Hematopoietic multipotent progenitor cell treated with erythropoietin and hydrocortisone succinate and interleukin-3 and kit ligand, for 15 days (in vitro differentiated cells): Measurements from ENCODE around the gene AOPEP.

Experiments
- DNase-seq: peaks from one replicate; pipeline ENCODE4 v3.0.0-alpha.2; 2015; ENCODE audit warnings: low spot score

AOPEP gene

DNA sequence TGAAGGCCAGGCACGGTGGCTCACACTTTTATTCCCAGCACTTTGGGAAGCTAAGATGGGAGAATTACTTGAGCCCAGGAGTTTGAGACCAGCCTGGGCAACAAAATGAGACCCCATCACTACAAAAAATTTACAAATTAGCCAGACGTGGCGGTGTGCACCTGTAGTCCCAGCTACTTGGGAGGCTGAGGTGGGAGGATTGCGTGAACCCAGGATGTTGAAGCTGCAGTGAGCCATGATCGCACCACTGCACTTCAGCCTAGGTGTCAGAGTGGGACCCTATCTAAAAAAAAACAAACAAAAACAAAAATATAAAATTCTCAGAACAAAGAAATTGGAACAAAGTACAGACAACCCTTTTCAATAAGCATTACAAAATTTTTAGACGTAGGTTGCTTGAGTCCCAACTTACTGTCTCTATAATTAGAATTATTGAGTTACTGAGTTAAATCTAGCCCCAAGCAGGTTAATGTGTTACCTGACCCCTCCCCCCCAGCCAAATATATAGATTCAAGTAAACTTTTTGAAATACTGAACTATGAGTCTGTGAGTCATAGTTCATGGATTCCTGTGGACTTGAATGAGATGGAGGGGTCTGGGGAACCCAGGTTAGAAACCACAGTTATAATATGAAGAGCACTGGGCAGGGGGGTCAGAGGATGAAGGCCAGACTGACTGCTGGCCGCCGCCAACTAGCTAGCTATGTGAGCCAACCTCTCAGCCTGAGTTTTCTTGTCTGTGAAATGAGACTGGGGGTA is 173.1 kb downstream of the AOPEP start:
- DNase-seq, result no peak

DNA sequence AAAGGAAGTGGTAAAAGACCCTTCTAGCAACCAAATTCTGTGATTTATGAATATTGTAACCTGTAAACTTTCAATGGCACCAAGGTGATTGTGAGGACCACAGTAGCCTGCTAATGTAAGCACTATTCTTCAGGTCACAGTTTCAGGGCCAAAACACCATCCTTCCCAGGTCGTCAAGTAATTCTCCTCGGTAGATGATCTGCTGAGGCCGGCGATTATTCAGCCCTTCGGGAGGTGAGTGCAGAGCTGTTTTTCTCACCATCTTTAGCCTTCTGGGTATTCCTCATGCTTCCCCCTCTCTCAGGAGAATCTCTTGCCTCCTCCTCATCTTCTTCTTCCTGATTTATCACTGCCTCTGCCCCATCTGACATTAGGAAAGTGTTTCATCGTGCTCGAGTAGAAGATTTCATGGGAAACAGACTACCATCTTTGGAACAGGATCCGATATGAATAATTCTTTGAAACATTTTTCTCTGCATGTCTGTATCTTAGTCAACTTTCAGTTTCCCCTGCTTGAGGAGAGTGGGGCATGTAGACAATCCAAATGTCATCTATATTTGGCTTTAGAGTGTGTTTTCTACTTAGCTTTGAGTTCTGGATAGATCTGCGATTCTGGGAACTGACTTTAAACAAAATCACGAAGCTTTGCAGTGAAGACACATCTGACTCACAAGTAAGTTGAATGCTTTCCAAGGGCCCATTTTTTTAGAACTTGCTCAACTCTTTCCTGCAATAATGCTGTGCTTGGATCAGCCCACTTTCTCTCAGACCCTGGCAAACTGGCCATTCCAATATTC is 173.9 kb downstream of the AOPEP start:
- no peak for DNase-seq

DNA sequence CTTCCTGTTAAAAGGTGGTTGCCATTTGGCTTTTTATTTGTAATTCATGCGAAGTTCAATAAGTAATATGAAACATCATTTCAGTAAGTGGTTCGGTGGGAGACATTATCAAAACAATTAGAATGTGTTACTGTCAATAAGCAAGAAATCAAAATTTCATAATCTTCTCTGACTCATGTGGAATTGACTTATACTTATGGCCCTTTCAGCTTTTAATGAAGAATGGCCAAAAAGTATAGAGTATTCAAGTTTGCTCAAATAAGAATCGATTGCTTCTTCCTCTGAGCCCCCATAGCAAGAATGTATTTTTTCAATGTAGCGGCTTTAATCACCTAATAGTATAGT is 174.5 kb downstream of the AOPEP start:
- DNase-seq, result no peak

- DNase-seq, result no peak
These were observed 177.5 kb downstream of the AOPEP start for GRCh38 chr9:94903961-94904421.

DNA sequence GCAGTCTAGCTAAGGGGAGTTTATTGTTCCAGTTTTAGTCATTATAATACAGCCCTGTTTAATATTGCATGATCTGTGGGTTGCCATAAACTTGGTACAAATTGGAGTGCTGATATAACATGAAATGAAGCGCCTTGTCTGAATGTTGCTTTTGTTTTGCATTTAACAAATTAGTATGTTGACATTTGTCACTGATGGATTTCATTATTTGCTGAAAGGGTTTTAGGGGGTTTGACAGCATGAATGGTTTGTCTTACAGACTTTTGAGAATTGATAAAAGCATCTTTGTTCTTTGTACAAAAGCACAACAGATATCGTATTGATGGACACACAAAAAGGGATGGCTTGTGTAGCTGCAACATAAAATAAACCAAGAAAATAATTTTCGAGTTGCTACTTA is 178.3 kb downstream of the AOPEP start:
- no peak for DNase-seq

- DNase-seq, result no peak
These were observed 179.1 kb downstream of the AOPEP start for GRCh38 chr9:94905606-94906005.

- DNase-seq, result no peak
These were observed 179.7 kb downstream of the AOPEP start for GRCh38 chr9:94906181-94906580.

DNA sequence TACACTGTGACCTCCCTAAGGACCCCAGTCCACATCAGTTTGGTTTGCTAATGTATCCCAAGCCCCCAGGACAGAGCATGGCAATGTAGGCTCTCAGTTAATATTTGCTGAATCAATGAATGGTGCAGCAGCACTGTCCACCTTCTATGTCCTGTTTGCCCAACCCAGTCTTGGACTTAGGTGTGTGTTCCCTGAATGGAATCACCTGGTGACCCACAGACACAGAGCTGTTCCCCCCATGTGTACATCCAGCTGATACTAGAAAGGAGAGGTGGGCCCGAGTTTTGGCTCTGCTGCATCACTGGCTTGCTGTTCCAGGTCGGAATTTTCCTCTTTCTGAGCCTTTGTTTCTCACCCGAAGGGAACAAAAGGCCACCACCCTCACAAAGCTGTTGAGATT is 180.2 kb downstream of the AOPEP start:
- DNase-seq, result no peak

DNA sequence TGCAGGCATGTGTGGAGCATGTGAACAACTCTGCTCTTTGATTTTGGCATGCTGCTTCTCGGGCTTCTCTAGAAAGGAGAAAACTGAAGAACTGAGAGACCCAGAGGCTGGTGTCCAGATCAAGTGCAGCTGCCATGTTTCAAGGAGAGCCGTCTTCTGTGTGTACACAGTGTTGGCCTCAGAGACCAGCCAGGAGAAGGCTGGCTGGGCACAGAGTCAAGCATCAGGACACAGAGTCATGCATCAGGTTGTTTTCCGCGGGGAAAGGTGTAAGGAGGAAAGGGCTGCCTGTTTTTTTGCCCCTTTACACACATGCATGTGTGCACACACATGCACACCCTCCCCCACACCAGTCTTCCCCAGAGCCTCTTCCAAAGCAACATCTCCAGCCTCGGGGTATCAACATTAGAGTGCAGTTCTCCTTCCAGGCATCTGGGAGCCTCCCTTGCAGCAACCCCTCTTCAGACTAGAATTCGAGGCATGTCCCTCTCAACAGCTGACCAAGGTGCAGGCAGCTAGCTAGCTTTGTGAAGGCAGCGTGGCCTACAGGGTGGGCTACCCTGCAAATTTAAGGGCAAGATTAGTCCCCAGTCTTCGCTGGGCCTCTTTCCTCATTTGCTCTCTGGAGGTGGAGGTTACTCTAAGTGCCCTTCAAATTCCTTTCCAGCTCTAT is 180.9 kb downstream of the AOPEP start:
- DNase-seq, result no peak

- DNase-seq, result no peak
These were observed 181.6 kb downstream of the AOPEP start for GRCh38 chr9:94908011-94908563.

- DNase-seq, result no peak
These were observed 182.2 kb downstream of the AOPEP start for GRCh38 chr9:94908583-94909249.

GRCh38 chr9:94909250-94909894 is 182.9 kb downstream of the AOPEP start:
- no peak for DNase-seq

DNA sequence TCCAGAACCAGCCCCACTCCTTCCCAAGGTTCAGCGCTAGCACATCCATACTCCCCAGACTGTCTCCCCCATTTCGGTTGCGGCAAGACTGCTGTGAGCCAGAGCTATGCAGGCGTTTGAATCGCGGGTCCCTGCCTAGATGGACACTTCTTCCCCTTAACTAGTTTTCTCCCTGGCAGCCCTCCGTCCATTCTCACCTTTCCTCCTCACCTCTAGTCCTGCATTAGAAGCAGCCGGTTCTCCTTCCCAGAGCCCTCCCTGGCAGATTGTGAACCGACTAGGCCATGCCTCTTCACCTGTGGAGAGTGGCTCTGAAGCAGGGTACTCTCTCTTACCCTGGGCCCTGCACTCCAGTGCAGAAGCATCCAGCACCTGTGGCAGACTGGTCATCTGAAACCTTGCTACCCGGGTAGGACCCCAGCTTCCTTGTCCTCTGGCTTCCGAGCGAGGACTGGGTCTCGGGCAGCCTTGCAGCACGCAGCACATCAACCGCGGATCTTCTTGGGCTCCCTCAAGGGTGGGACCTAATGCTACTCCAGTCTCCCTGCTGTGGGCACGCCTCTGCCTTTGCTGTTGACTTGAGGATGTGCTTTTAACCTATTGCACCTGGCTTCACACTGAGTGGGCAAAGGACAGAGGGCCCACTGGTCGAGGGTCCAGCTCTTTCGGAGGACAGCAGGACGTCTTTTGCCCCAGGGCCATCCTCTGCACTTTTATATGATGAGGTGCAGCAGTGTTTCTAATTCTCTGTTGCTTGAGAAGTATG is 183.6 kb downstream of the AOPEP start:
- DNase-seq, result no peak

- DNase-seq, result no peak
These were observed 184.7 kb downstream of the AOPEP start for GRCh38 chr9:94911211-94911610.

- no peak for DNase-seq
These were observed 185.6 kb downstream of the AOPEP start for GRCh38 chr9:94911986-94912635.

DNA sequence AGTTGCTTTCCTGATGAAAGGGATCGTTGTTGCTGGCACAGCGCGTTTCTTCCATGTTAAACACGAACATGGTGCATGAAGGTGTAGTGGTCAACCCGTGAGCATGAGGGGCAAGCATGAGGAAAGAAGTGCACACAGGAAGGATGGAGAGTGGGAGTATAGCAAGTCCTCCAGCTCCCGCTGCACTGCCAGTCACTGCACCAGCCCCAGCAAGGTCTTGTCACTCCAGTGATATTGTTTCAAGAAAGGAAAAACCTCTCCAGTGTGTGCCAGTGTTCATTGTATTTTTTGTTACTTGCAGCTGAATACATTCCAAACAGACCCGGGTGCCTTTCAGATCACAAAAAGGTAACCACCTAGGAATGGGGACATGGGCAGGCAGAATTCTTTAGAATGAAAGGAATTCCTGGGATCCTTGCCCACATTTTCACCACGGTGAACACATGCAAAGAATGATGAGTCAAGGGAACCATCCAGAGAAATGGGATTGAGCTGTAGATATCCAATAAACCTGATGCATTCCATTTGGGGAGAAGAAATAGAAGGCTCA is 186.3 kb downstream of the AOPEP start:
- no peak for DNase-seq

DNA sequence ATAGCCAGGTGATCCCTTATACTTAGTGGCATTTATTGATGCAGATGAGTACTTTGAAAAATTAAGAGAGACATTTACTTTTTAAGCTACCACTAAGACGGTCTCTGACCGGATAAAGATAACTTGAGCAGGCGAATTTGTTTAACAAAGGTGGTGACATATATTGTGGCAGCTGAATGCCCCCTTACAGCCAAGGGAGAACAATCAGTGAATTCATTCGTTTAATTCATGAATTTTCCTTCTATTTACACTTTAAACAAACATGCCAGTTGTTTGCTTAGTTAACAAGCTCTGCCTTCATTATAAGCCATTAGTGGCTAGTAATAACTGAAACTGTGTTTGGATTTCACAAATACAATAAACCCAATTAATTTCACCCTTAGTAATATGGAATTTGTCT is 187.1 kb downstream of the AOPEP start:
- no peak for DNase-seq

DNA sequence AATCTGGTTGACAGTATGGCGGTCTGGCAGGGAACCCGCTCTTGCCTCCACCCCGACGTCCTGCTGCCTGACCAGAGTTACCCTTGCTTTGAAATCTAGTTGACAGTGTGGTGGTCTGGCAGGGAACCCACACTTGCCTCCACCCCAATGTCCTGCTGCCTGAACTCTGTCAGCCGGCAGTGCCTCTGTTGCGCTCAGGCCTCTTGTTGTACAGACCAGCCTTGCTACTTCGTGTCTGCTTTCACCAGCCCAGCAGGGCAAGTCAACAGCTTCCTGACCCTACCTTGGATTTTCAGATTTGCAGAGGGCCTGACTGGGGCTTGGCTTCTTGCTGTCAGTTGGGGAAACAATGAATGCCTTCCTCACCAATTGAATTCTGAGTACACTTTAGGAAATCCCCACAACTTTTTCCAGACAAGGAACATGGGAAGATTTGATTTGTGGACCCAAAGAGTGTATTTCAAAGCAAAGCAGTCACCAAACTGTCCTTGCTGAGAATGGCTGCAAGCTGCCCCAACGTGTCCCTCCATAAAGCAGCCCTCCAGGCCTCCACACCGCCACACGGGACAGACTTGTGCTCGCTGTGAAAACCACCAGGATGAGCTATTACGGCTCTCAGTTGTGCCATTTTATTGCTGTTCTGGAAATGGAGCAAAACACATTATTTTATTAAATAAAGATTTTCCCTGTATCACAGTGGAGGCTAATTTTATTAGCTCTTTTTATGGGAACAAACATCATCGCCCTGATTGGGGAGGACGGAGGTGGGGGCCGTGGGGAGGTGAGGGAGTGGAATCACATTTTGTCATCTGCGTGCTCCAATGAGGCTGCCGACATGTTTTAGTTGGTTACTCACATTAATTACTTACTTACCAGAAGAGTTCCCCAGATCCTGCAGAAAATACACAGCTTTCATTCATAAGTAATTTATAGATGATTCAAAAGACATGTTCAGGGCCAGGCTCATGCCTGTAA is 189.3 kb downstream of the AOPEP start:
- no peak for DNase-seq

DNA sequence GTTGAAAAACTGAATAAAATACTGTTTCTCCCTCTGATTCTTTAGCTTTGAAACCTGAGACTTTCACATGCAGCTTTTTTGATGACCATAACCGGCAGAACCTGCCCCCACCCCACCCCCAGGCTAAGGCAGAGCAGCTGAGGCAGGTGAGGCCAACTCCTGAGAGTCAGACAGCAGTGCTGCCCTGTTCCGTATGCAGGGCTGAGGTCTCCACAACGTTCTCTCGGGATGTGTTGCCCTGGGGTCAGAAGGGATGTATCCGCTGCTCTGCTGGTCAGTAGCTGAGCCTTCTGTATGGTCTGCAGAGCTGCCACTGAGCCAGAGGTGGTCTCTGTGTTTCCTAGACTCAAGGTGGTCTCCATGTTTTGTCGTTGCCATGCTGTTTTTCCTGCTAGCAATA is 190.5 kb downstream of the AOPEP start:
- DNase-seq, result no peak
